Spleen (tissue), 11 donors: Measurements from ENCODE around the gene SUPT20H. TPM values are rescaled to one million over a fixed set of nuclear protein-coding genes. Genes with fewer than 3 reads are reported as not detected.

Experiments
- DNase-seq: peaks from one replicate; pipeline ENCODE4 v3.0.0-alpha.2; 2020
- H3K27ac ChIP-seq, 8 donors: fragments of 200-600 bp; sonication (generic) in 7 of 8; 1 replicate in 4 of 8; 2 replicates in 4 of 8; pipeline versions ENCODE4 v1.5.0 to v1.8.0; 2016 to 2021; ENCODE audit warnings: inconsistent platforms in 4 of 8, mild to moderate bottlenecking in 4 of 8, moderate library complexity in 1 of 8
- H3K27me3 ChIP-seq, 7 donors: fragments of 200-600 bp; sonication (generic) in 6 of 7; replicated peaks in 1 of 7; 1 replicate in 4 of 7; 2 replicates in 3 of 7; pipeline versions ENCODE4 v1.5.0 to v1.8.0; 2016 to 2021; ENCODE audit warnings: inconsistent platforms in 3 of 7, mild to moderate bottlenecking in 1 of 7
- H3K36me3 ChIP-seq, 6 donors: fragments of 200-600 bp; sonication (generic) in 5 of 6; 1 replicate in 4 of 6; 2 replicates in 2 of 6; pipeline versions ENCODE4 v1.5.0 to v1.8.0; 2016 to 2021; ENCODE audit warnings: inconsistent platforms in 2 of 6
- H3K4me1 ChIP-seq, 6 donors: fragments of 200-600 bp; sonication (generic) in 5 of 6; 1 replicate in 3 of 6; 2 replicates in 3 of 6; pipeline versions ENCODE4 v1.5.0 to v1.8.0; 2016 to 2021; ENCODE audit warnings: inconsistent platforms in 3 of 6
- H3K4me3 ChIP-seq, 8 donors: fragments of 200-600 bp; sonication (generic) in 7 of 8; 1 replicate in 4 of 8; 2 replicates in 4 of 8; pipeline versions ENCODE4 v1.5.0 to v1.8.0; 2016 to 2021; ENCODE audit warnings: inconsistent platforms in 4 of 8, mild to moderate bottlenecking in 4 of 8, moderate library complexity in 2 of 8
- H3K9me3 ChIP-seq, 8 donors: fragments of 200-600 bp; sonication (generic) in 7 of 8; 1 replicate in 4 of 8; 2 replicates in 4 of 8; pipeline versions ENCODE4 v1.5.0 to v1.8.0; 2016 to 2021; ENCODE audit warnings: inconsistent platforms in 4 of 8
- CTCF ChIP-seq, 11 experiments: fragments of 200-600 bp in 7 of 11; fragments of 450-650 bp in 4 of 11; sonication (generic) in 4 of 11; IDR thresholded peaks in 8 of 11; conservative IDR thresholded peaks in 3 of 11; 1 replicate in 7 of 11; 2 replicates in 4 of 11; pipeline versions ENCODE4 v1.4.0 to v1.8.0; 2016 to 2021; ENCODE audit warnings: antibody characterized with exemption in 11 of 11, inconsistent platforms in 4 of 11, mild to moderate bottlenecking in 1 of 11
- POLR2A ChIP-seq, 3 donors: fragments of 450-650 bp; IDR thresholded peaks; one replicate each; pipeline ENCODE4 v1.5.1; 2017; ENCODE audit warnings: antibody characterized with exemption in 3 of 3, mild to moderate bottlenecking in 1 of 3
- POLR2AphosphoS5 ChIP-seq, 3 donors: sonication (generic); formaldehyde crosslinking; IDR thresholded peaks; one replicate each; pipeline ENCODE4 v1.5.1; 2017; ENCODE audit warnings: antibody characterized with exemption in 3 of 3
- WGBS, 5 donors: extraction: QIAGEN DNeasy Blood & Tissue Kit in 3 of 5; methylation state at CpG; one replicate each; pipeline versions ENCODE4 v1.1.5 to v1.1.7; 2013 to 2018; 5-methylcytosine and 5-hydroxymethylcytosine counted together
- intact Hi-C: fragments of 100-400 bp; cut with DNase I; formaldehyde crosslinking; loops from one replicate; pipeline ENCODE4 v1.15.0; 2023; ENCODE audit warnings: low total_unique reads
- polyA plus RNA-seq, 3 donors: library from polyadenylated mRNA; stranded (reverse); fragments of 200-250 nt; gene quantifications; one replicate each; pipeline ENCODE4 v1.2.1, GENCODE V29; 2013
- total RNA-seq, 7 donors: library from RNA; depleted of rRNA in 3 of 7; stranded (reverse); fragments of >200 nt in 3 of 7; fragmentation: NEBNext Ultra II Directional in 4 of 7; extraction: Animal tissue kit (Norgen Biotek cat#: 25700) in 4 of 7; gene quantifications; one replicate each; pipeline versions ENCODE4 v1.1.0 to v1.2.1, GENCODE V29; 2016 to 2021
- donor health status: healthy with polysubstance abuse.
- donor health status: DM: no; HTN: no; CAD: no; lungs with moderate emphysema.
- donor health status: DM: no; HTN: no; CAD: no.
- donor health status: Bipolar disorder and iron deficiency.
- donor health status: healthy.
- donor health status: DM: no; HTN: no; CAD: no.
- donor health status: DM: yes; HTN: yes; CAD: no.

The SUPT20H gene
- total and polyA plus RNA-seq, 10 donors = 22.0 to 95.3 (median 64.9) TPM

- Histone ChIP-seq H3K27ac (no peak overlapping the region), H3K4me3 (no peak overlapping the region), H3K36me3 (peaks cover 0 to 25% (median 0%) of the 10 kb centered on the region in 6 donors), H3K4me1 (no peaks in the 10 kb centered on the region), H3K9me3 (no peaks in the 10 kb centered on the region), H3K27me3 (peaks cover 0 to 7% (median 0%) of the 10 kb centered on the region in 7 donors)
- intact Hi-C loops = no loop called here
- DNase-seq = no peak
- 48 to 69% (median 61%) methylated on average over 1 of the region's 1 CpG for WGBS, 5 donors
- TF ChIP-seq POLR2AphosphoS5 (IDR thresholded peaks at IDR 0.05) = no peak
- no peak for TF ChIP-seq POLR2A (IDR thresholded peaks at IDR 0.05)
- TF ChIP-seq CTCF (IDR thresholded peaks at IDR 0.05 in 8 of 11, conservative IDR thresholded peaks at IDR 0.05 in 3 of 11) = no peak
Observed at GRCh38 chr13:37101201-37101600, 41.7 kb upstream of the SUPT20H start.

GRCh38 chr13:37100731-37101130, 41.2 kb upstream of the SUPT20H start:
- Histone ChIP-seq H3K4me3 (no peak overlapping the region), H3K36me3 (peaks cover 0 to 22% (median 0%) of the 10 kb centered on the region in 6 donors), H3K4me1 (no peaks in the 10 kb centered on the region), H3K27ac (no peak overlapping the region), H3K27me3 (peaks cover 0 to 7% (median 0%) of the 10 kb centered on the region in 7 donors), H3K9me3 (no peaks in the 10 kb centered on the region)
- no peak for DNase-seq
- no peak for TF ChIP-seq POLR2AphosphoS5 (IDR thresholded peaks at IDR 0.05)
- no peak for TF ChIP-seq CTCF (IDR thresholded peaks at IDR 0.05 in 8 of 11, conservative IDR thresholded peaks at IDR 0.05 in 3 of 11)
- no peak for TF ChIP-seq POLR2A (IDR thresholded peaks at IDR 0.05)
- intact Hi-C loops = no loop called here

GRCh38 chr13:37097076-37097475, 37.6 kb upstream of the SUPT20H start:
- no peak for DNase-seq
- H3K4me3 ChIP-seq = no peak overlapping the region
- intact Hi-C loops = no loop called here
- 69 to 81% (median 75%) methylated on average over 4 of the region's 4 CpGs for WGBS, 5 donors
- peak overlapping the region in 2 of 8 donors; percentile 5 to 25 for H3K27ac ChIP-seq
- H3K27me3 ChIP-seq = no peaks in the 10 kb centered on the region
- H3K36me3 ChIP-seq = no peaks in the 10 kb centered on the region
- no peaks in the 10 kb centered on the region for H3K9me3 ChIP-seq
- TF ChIP-seq POLR2AphosphoS5 (IDR thresholded peaks at IDR 0.05) (no peak), POLR2A (IDR thresholded peaks at IDR 0.05) (no peak), CTCF (IDR thresholded peaks at IDR 0.05 in 8 of 11, conservative IDR thresholded peaks at IDR 0.05 in 3 of 11) (no peak)
- no peaks in the 10 kb centered on the region for H3K4me1 ChIP-seq

GRCh38 chr13:37094840-37095239, 35.4 kb upstream of the SUPT20H start:
- 62 to 79% (median 72%) methylated on average over 4 of the region's 4 CpGs for WGBS, 5 donors
- Histone ChIP-seq H3K4me1 (no peaks in the 10 kb centered on the region), H3K27ac (peak overlapping the region in 1 of 8 donors; percentile 38), H3K27me3 (no peaks in the 10 kb centered on the region), H3K4me3 (no peak overlapping the region), H3K9me3 (no peaks in the 10 kb centered on the region), H3K36me3 (no peaks in the 10 kb centered on the region)
- DNase-seq = no peak
- intact Hi-C loops = no loop called here
- TF ChIP-seq POLR2AphosphoS5 (IDR thresholded peaks at IDR 0.05) (no peak), CTCF (IDR thresholded peaks at IDR 0.05 in 8 of 11, conservative IDR thresholded peaks at IDR 0.05 in 3 of 11) (no peak), POLR2A (IDR thresholded peaks at IDR 0.05) (no peak)
